K562 (cell line): ENCODE data around the gene XIRP1. TPM values are rescaled to one million over a fixed set of nuclear protein-coding genes. Genes with fewer than 3 reads are reported as not detected.

Experiments used
- ADNP ChIP-seq: fragments of 200-800 bp; sonication (Bioruptor generic); IDR thresholded peaks from 2 replicates; pipeline ENCODE4 v1.6.1; 2016; ENCODE audit warnings: missing genetic modification characterization, missing compliant biosample characterization
- GATAD2B ChIP-seq: fragments of 450-650 bp; IDR thresholded peaks from 2 replicates; pipeline ENCODE4 v1.6.1; 2017; ENCODE audit warnings: mild to moderate bottlenecking, borderline replicate concordance
- HDAC1 ChIP-seq, 2 experiments: fragments of 450-650 bp; IDR thresholded peaks; 2 replicates each; pipeline ENCODE4 v1.6.1; 2016 to 2017; ENCODE audit warnings: inconsistent platforms in 1 of 2, mild to moderate bottlenecking in 1 of 2, moderate library complexity in 1 of 2
- MAFF ChIP-seq: IDR thresholded peaks from 2 replicates; pipeline ENCODE4 v1.6.1; 2012; ENCODE audit warnings: low read length, improper control_type of control experiment
- MXI1 ChIP-seq: IDR thresholded peaks from 2 replicates; pipeline ENCODE4 v1.6.1; 2011; ENCODE audit warnings: low read depth, mild to moderate bottlenecking, improper control_type of control experiment, low read length
- MYNN ChIP-seq, 2 experiments: sonication (generic); formaldehyde crosslinking in 1 of 2; IDR thresholded peaks; 2 replicates each; pipeline versions ENCODE4 v1.5.0 to v1.6.1; 2016 to 2020; ENCODE audit warnings: antibody characterized with exemption in 1 of 2, missing genetic modification reagents in 1 of 2
- NONO ChIP-seq, 2 experiments: fragments of 200-400 bp in 1 of 2; fragments of 450-650 bp in 1 of 2; formaldehyde crosslinking in 1 of 2; IDR thresholded peaks; 2 replicates each; pipeline ENCODE4 v1.6.1; 2017; ENCODE audit warnings: low read depth in 2 of 2, mild to moderate bottlenecking in 2 of 2, moderate library complexity in 2 of 2, low read length in 1 of 2
- POLR2G ChIP-seq: fragments of 200-400 bp; formaldehyde crosslinking; IDR thresholded peaks from 2 replicates; pipeline ENCODE4 v1.6.1; 2017; ENCODE audit warnings: low read depth, mild to moderate bottlenecking, antibody characterized with exemption, low read length, moderate library complexity
- RNF219 ChIP-seq: fragments of 250-450 bp; sonication (Bioruptor Pico); IDR thresholded peaks from 2 replicates; pipeline ENCODE4 v1.5.0; 2022; ENCODE audit warnings: mild to moderate bottlenecking
- SNIP1 ChIP-seq: fragments of 450-650 bp; IDR thresholded peaks from 2 replicates; pipeline ENCODE4 v1.7.1; 2017; ENCODE audit warnings: low read depth, mild to moderate bottlenecking
- TSHZ1 ChIP-seq: fragments of 250-450 bp; sonication (Bioruptor Pico); IDR thresholded peaks from 2 replicates; pipeline ENCODE4 v1.4.0; 2020; ENCODE audit warnings: mild to moderate bottlenecking, moderate library complexity
- U2AF1 ChIP-seq: fragments of 200-400 bp; formaldehyde crosslinking; optimal IDR thresholded peaks from 2 replicates; pipeline ENCODE3; 2017; ENCODE audit warnings: mild to moderate bottlenecking, low read depth, low read length, moderate library complexity
- ZBTB1 ChIP-seq: sonication (generic); formaldehyde crosslinking; IDR thresholded peaks from 2 replicates; pipeline ENCODE4 v1.8.1; 2023; ENCODE audit warnings: missing genetic modification reagents, low read depth, mild to moderate bottlenecking, borderline replicate concordance
- ZNF239 ChIP-seq: fragments of 250-450 bp; sonication (Bioruptor Pico); IDR thresholded peaks from 2 replicates; pipeline ENCODE4 v1.4.0; 2020; ENCODE audit warnings: mild to moderate bottlenecking
- ZNF589 ChIP-seq: fragments of 200-800 bp; sonication (Bioruptor generic); IDR thresholded peaks from 2 replicates; pipeline ENCODE4 v1.6.1; 2016; ENCODE audit warnings: low read depth, missing genetic modification characterization, missing compliant biosample characterization
- ZNF644 ChIP-seq: fragments of 200-800 bp; sonication (Bioruptor generic); IDR thresholded peaks from 2 replicates; pipeline ENCODE4 v1.6.1; 2016; ENCODE audit warnings: low read depth, missing genetic modification characterization, missing compliant biosample characterization
- ZNF76 ChIP-seq: fragments of 250-450 bp; sonication (Bioruptor Pico); IDR thresholded peaks from 2 replicates; pipeline ENCODE4 v1.4.0; 2020; ENCODE audit warnings: mild to moderate bottlenecking, moderate library complexity, borderline replicate concordance
- polyA plus RNA-seq, 8 experiments: library from polyadenylated mRNA; depleted of rRNA in 4 of 8; stranded (reverse) in 5 of 8; unstranded in 3 of 8; fragments of >200 nt; fragmentation: Nextera tagmentation in 2 of 8; fragmentation: Illumina TruSeq in 1 of 8; extraction: Ambion mirVana in 2 of 8; extraction: Trizol in 1 of 8; gene quantifications; 2 replicates each; pipeline versions ENCODE4 v1.2.1 to v1.2.3, GENCODE V29; 2011 to 2014; ENCODE audit warnings: inconsistent platforms in 1 of 8, missing spikeins in 1 of 8
- total RNA-seq, 7 experiments: library from RNA; depleted of rRNA in 6 of 7; stranded (reverse); fragments of >200 nt in 6 of 7; fragmentation: Illumina TruSeq in 2 of 7; extraction: Trizol in 2 of 7; gene quantifications; 2 replicates each; pipeline versions ENCODE4 v1.2.1 to v1.2.3, GENCODE V29; 2011 to 2021; ENCODE audit warnings: low replicate concordance in 1 of 7
- TF ChIP-seq, protein P1 (sequence below): fragments of 150-350 bp; IDR thresholded peaks from 2 replicates; pipeline ENCODE4 v1.6.1; 2014; ENCODE audit warnings: low read depth, mild to moderate bottlenecking, low read length, borderline replicate concordance

The XIRP1 gene
- total and polyA plus RNA-seq, 9 of the 15 experiments (the other 6 are each of a cell fraction or from before 2014, with no cell fraction given): 0.03 to 0.27 (median 0.08) TPM; not detected in 3

DNA sequence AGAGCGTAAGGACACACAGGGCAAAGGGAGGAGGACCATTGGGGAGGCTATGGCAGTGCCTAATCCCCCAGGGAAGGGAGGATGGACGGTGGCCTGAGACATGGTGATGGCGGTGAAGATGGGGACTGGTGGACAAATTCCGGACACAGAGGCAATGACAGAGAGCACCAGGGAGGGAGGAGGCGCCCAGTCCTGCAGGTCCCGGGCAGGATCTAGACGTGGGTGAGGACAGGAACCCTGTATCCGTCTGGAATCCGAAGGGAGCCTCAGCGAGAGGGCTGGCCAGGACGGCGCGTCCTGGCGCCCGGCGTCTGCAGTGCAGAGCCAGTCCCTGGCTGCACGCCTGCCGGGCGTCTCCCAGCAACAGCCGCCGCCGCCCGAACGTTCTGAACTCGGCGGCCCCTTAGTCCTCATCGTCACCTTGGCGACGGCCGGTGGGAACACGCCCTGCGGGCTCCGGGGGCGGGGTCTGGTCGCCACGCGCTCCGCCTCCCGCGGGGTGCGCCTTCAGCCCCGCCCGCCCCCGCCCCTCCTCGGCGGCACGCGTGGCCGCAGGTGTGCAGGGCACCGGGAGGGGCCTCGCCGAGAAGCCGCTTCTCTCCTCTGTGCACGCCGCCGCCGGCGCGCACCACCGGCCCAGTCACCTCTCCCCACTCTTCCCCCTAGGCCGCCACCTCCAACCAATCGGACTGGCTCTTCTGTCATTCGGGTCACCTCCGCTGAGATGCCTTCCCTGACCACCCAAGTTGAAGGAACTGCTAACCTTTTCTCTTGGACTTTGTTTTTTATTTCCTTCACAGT is 11.6 kb downstream of the XIRP1 start (continued):
- TF ChIP-seq RNF219 (CRISPR knock-in tag): no peak
- peak; percentile 62 for TF ChIP-seq POLR2G
- TF ChIP-seq GATAD2B: no peak; the same call in 1 of the 2 replicates
- TF ChIP-seq U2AF1: no peak
- TF ChIP-seq ZNF644 (tag): no peak
- TF ChIP-seq SNIP1: no peak
- TF ChIP-seq MXI1: peak; percentile 97
- TF ChIP-seq MAFF: no peak
- no peak for TF ChIP-seq ZNF76 (CRISPR knock-in tag)
- no peak for TF ChIP-seq ZNF239
- TF ChIP-seq TSHZ1 (CRISPR knock-in tag): no peak
- TF ChIP-seq, protein P1, sequence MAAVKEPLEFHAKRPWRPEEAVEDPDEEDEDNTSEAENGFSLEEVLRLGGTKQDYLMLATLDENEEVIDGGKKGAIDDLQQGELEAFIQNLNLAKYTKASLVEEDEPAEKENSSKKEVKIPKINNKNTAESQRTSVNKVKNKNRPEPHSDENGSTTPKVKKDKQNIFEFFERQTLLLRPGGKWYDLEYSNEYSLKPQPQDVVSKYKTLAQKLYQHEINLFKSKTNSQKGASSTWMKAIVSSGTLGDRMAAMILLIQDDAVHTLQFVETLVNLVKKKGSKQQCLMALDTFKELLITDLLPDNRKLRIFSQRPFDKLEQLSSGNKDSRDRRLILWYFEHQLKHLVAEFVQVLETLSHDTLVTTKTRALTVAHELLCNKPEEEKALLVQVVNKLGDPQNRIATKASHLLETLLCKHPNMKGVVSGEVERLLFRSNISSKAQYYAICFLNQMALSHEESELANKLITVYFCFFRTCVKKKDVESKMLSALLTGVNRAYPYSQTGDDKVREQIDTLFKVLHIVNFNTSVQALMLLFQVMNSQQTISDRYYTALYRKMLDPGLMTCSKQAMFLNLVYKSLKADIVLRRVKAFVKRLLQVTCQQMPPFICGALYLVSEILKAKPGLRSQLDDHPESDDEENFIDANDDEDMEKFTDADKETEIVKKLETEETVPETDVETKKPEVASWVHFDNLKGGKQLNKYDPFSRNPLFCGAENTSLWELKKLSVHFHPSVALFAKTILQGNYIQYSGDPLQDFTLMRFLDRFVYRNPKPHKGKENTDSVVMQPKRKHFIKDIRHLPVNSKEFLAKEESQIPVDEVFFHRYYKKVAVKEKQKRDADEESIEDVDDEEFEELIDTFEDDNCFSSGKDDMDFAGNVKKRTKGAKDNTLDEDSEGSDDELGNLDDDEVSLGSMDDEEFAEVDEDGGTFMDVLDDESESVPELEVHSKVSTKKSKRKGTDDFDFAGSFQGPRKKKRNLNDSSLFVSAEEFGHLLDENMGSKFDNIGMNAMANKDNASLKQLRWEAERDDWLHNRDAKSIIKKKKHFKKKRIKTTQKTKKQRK: no peak
- TF ChIP-seq ZBTB1 (CRISPR knock-in tag): 0 out of 2 replicates have a peak, but pooled peaks have one; percentile 35
- TF ChIP-seq HDAC1 (IDR thresholded peaks at IDR 0.05): no peak; a peak in 1 of 4 replicates
- TF ChIP-seq ZNF589: no peak
- peak; percentile 79; the same call in 1 of the 2 replicates for TF ChIP-seq MYNN (IDR thresholded peaks at IDR 0.05)
- no peak for TF ChIP-seq MYNN (CRISPR knock-in tag; IDR thresholded peaks at IDR 0.05)
- TF ChIP-seq ADNP: no peak
- TF ChIP-seq NONO (IDR thresholded peaks at IDR 0.05; ENCODE audit: low read depth in 2 of 2, low read length in 1 of 2): peak in 1 of 2 experiments; percentile 37; a peak in 1 of 4 replicates
